GM10847 (cell line): ENCODE results near the gene ZSCAN30.

Source experiments
- POLR2A ChIP-seq: IDR thresholded peaks from 2 replicates; pipeline ENCODE4 v1.6.1; 2011; ENCODE audit not compliant: insufficient read length; ENCODE audit errors: extremely low read depth

The ZSCAN30 gene

GRCh38 chr18:35290094-35290735 is at the start of gene ZSCAN30:
Gene ZSCAN30 (minus strand): TSS chr18:35290229. CDS start chr18:35264352, 25,877 bp downstream.
- TF ChIP-seq POLR2A, result peak; percentile 83

- TF ChIP-seq POLR2A, result no peak
These were observed 47.3 kb upstream of the ZSCAN30 start for GRCh38 chr18:35337286-35337685.

DNA sequence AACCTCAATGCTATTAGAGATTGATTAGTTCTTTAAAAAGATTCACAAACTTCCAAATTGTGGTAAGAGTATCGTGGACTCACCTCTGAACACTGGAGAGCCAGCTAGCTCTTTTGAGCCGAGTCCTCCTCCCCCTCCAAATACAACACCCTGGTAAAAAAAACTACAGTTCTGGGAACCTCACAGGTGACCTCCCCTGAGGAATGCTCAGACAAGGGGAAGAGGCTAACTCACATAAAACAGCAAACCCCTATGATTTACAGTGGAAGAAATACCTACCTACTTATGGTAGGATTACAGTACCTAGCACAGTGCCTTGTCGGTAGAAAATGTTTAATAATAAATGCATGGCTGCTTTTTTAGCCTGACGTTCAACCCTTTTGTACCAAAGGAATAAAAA is 45.8 kb upstream of the ZSCAN30 start:
- TF ChIP-seq POLR2A, result no peak

GRCh38 chr18:35334821-35335220 is 44.8 kb upstream of the ZSCAN30 start:
- no peak for TF ChIP-seq POLR2A

DNA sequence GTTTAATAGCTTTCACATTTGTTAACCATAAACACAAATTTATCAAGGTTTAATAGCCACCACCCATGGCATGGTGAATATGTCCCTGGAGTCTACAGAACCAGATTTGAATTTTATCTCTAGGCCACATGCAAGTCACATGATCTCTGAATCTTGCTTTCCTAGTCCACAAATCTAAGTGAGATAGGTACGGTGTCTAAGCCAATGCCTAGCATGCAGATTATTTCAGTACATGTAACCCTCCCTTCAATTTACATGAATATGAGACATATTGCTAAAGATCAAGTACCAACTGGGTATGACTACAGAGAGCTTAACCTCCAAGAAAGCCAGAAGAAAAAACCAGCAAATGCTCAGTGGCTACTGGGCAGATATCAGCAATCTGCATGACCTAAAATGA is 44.2 kb upstream of the ZSCAN30 start:
- TF ChIP-seq POLR2A, result no peak

DNA sequence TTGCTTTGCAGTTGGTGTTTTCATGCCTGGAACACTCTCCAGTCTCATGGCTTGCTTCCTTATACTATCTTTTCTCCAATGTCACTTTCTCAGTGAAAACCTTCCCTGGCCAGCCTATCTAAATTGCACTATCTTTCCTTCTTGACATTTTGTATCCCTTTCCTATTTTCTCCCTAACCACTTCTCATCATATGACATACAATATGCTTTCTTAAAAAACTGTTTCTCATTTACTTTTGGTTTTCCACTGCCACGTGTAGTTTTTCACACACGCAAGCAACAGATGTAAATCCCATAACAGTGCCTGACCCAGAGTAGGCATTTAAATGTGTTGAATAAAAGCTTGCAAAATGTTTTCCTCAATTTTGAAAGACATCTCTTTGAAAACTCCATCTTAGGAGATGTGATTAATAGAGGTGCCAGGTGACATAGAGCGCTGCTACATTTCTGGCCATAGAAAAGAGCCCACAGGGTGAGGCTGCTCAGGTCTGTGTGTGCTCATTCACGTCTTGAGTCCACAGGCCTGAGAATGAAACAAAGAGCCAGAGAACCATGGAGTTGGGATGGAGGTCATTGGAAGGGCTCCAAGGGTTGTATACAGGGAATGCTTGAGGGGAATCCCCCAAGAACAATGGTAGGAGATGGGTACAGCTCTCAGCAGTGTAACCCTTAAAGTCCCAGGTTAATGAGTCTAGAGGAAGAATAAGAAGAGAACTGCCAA is 41.5 kb upstream of the ZSCAN30 start:
- no peak for TF ChIP-seq POLR2A

- no peak for TF ChIP-seq POLR2A
These were observed 38.8 kb upstream of the ZSCAN30 start for GRCh38 chr18:35328868-35329267.

- no peak for TF ChIP-seq POLR2A
These were observed 36.8 kb upstream of the ZSCAN30 start for GRCh38 chr18:35326695-35327387.

DNA sequence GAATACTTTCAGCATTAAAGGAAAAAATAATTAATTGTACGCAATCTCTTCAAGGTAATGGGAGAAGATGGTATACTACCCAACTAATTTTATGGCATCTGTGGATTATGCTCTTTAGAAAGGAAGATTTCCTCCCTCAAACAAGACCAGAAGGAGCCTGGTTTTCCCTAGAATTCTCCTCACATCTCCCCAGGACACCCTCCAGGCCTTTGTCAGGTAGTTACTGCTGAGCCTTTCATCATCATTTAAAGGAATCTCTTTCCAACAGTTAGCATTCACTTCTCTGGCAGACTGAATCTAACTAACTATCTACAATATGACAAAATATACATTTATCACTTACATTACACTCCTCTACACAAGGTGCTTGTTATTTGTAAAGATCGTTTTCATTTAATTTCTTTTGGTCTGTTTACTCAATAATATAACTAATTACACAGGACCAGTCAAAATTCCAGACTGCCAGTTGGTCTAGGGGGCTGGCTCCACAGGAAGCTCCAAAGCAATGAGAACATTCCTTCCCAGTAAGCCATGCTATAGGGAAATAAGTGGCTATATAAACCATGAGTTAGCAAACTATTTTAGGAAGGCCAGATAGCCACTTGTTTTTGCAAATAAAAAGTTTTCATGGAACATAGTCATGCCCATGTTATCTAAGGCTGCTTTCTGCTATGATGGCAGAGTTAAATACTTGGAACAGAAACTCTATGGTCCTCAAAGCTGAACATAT is 35.1 kb upstream of the ZSCAN30 start:
- no peak for TF ChIP-seq POLR2A

DNA sequence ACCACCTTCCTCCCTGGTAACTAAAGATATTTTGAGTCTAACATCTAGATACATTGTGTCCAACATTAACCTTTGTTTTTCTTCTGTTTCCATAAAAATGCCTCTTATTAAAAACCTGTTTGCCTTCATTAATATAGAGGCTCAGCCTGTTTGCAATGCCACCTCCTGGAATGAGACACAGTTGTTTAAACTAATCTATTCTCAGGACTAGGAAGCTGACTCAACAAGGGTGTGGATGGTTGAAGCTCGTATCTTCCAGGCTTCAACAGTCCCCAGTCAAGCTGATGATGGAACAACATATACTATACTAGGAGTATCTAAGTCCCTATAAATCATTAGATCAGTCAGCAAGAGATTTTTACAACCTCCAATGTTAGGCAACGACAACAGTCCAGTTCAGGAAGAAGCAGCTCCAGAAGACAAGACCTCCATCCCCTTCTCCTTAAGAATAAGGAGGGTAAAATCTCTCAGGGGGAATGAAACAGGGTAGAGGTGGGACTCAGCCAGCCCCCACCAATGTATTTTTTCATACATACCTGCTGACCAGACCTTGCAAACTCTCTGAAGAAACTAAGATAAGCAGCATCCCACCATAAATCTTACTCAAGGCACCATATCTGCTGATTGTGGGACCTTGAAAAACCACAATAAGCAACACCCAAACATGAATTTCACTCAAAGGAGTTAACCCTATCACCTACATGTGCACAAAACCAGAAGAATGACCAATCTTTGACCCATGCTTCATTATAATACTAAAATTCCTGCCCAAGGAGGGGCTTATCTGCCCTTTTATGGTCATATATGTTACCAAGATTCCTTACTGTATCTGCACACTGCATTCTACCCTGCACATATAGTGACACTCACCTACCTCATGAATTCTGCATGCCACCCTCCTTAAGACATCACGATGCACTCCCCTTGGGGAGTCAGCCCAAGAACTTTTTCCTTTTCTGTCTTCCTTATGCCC is 32.7 kb upstream of the ZSCAN30 start:
- TF ChIP-seq POLR2A, result no peak

- TF ChIP-seq POLR2A, result no peak
These were observed 21.5 kb upstream of the ZSCAN30 start for GRCh38 chr18:35311496-35311895.

- no peak for TF ChIP-seq POLR2A
These were observed 16.7 kb upstream of the ZSCAN30 start for GRCh38 chr18:35306588-35307250.

DNA sequence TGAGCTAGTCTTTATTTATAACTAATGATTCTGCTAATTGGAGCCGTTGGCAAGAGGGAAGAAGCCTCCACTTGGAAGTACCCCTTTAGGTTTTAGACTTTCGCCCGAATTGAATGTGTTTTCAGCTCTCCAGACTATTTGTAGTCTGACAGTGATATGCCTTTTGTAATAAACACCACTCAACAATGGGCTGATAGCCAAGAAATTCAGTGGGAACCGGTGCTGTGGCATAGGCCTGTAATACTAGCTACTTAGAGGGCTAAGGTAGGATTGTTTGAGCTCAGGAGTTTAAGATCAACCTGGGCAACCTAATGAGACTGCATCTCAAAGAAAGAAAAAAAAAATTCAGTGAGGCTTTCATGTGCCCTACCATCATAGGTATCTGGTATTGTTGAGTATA is 13.6 kb upstream of the ZSCAN30 start:
- TF ChIP-seq POLR2A, result no peak

- no peak for TF ChIP-seq POLR2A
These were observed 6.0 kb upstream of the ZSCAN30 start for GRCh38 chr18:35296060-35296459.

DNA sequence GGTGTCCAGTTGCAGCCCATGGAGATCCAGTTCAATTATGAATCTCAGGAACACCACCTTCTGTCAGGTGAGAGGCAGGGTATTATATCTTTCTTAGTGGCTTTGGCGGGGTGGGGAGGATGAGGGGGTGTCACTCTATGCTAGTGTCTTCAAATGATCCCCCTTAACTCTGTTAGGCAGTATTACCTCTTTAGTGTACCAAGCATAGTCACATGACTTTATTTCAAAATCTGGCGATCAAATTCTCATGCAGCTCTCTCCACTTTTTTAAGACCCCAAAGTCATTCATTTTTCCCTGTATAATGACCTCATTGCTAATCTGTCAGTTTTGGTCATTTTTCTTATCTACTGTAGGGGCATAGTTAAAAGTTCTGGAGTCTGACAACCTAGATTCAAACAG is 1.1 kb upstream of the ZSCAN30 start:
- no peak for TF ChIP-seq POLR2A
